PC-9 (cell line): ENCODE data around the gene PLEKHG4B. TPM values are rescaled to one million over a fixed set of nuclear protein-coding genes. Genes with fewer than 3 reads are reported as not detected.

Experiments
- BruUV-seq: library from RNA; stranded (reverse); fragments of 400-500 nt; replicated peaks from 2 replicates; lab custom pipeline; 2021; lab: Mats Ljungman, UMichigan
- CTCF ChIA-PET: fragments of 300-600 bp; sonication (Branson Sonifier 250); formaldehyde crosslinking; loops from one replicate; lab custom pipeline; 2022; ENCODE audit warnings: antibody characterized with exemption; lab: Charles Lee
- POLR2A ChIA-PET: fragments of 300-600 bp; sonication (Branson Sonifier 250); formaldehyde crosslinking; loops from one replicate; lab custom pipeline; 2022; ENCODE audit warnings: antibody characterized with exemption; ENCODE audit not compliant: unreplicated experiment; lab: Charles Lee
- DNase-seq, 2 experiments: peaks; one replicate each; pipeline versions ENCODE4 v3.0.0 to v3.0.0-alpha.2; 2015 to 2022; ENCODE audit warnings: mixed read lengths in 1 of 2
- H2AFZ ChIP-seq: fragments of 200-600 bp; sonication (generic); 2 replicates; pipeline ENCODE4 v1.8.1; 2017; ENCODE audit warnings: antibody characterized with exemption
- H3F3A ChIP-seq: fragments of 200-600 bp; sonication (generic); 2 replicates; pipeline ENCODE4 v1.8.1; 2017; ENCODE audit warnings: antibody characterized with exemption, mild to moderate bottlenecking, low read depth; ENCODE audit not compliant: insufficient read depth
- H3K27ac ChIP-seq: fragments of 200-600 bp; sonication (generic); 2 replicates; pipeline ENCODE4 v1.6.1; 2016; ENCODE audit warnings: mixed run types
- H3K27me3 ChIP-seq: fragments of 200-600 bp; sonication (generic); 2 replicates; pipeline ENCODE4 v1.6.1; 2016; ENCODE audit warnings: low read depth, mixed run types; ENCODE audit not compliant: insufficient read depth
- H3K36me3 ChIP-seq: fragments of 200-600 bp; sonication (generic); 2 replicates; pipeline ENCODE4 v1.6.1; 2016; ENCODE audit warnings: low read depth, mixed run types
- H3K4me1 ChIP-seq: fragments of 200-600 bp; sonication (generic); replicated peaks from 2 replicates; pipeline ENCODE4 v1.6.1; 2016; ENCODE audit warnings: mixed run types; ENCODE audit not compliant: insufficient read depth
- H3K4me2 ChIP-seq: fragments of 200-600 bp; sonication (generic); 2 replicates; pipeline ENCODE4 v1.6.1; 2017; ENCODE audit warnings: mixed run types
- H3K4me3 ChIP-seq: fragments of 200-600 bp; sonication (generic); 2 replicates; pipeline ENCODE4 v1.6.1; 2016; ENCODE audit warnings: mixed run types
- H3K79me2 ChIP-seq: fragments of 200-600 bp; sonication (generic); 2 replicates; pipeline ENCODE4 v1.6.1; 2017; ENCODE audit warnings: low read depth, mixed run types
- H3K9me2 ChIP-seq: fragments of 200-600 bp; sonication (generic); 2 replicates; pipeline ENCODE4 v1.8.1; 2017; ENCODE audit warnings: mild to moderate bottlenecking; ENCODE audit not compliant: insufficient read depth
- H3K9me3 ChIP-seq: fragments of 200-600 bp; sonication (generic); 2 replicates; pipeline ENCODE4 v1.8.1; 2016; ENCODE audit warnings: low read depth; ENCODE audit not compliant: insufficient read depth
- H4K20me1 ChIP-seq: fragments of 200-600 bp; sonication (generic); 2 replicates; pipeline ENCODE4 v1.8.1; 2017; ENCODE audit not compliant: insufficient read depth
- EZH2 ChIP-seq: fragments of 200-600 bp; sonication (generic); IDR thresholded peaks from 2 replicates; pipeline ENCODE4 v1.8.0; 2017; ENCODE audit warnings: antibody characterized with exemption, low read depth
- intact Hi-C: fragments of 100-400 bp; cut with micrococcal nuclease; formaldehyde crosslinking; loops from one replicate; pipeline ENCODE4 v1.10.0; 2022; ENCODE audit not compliant: unreplicated experiment
- total RNA-seq: library from RNA; stranded (reverse); gene quantifications from 2 replicates; pipeline ENCODE4 v1.2.3, GENCODE V29; 2021
- TF ChIP-seq, protein P1 (sequence below): fragments of 200-600 bp; sonication (generic); conservative IDR thresholded peaks from 2 replicates; pipeline ENCODE4 v1.6.1; 2017; ENCODE audit warnings: mixed run types, antibody characterized with exemption, mild to moderate bottlenecking, moderate library complexity

The PLEKHG4B gene
- total RNA-seq, 1 experiment from 2014 or later, result not detected

DNA sequence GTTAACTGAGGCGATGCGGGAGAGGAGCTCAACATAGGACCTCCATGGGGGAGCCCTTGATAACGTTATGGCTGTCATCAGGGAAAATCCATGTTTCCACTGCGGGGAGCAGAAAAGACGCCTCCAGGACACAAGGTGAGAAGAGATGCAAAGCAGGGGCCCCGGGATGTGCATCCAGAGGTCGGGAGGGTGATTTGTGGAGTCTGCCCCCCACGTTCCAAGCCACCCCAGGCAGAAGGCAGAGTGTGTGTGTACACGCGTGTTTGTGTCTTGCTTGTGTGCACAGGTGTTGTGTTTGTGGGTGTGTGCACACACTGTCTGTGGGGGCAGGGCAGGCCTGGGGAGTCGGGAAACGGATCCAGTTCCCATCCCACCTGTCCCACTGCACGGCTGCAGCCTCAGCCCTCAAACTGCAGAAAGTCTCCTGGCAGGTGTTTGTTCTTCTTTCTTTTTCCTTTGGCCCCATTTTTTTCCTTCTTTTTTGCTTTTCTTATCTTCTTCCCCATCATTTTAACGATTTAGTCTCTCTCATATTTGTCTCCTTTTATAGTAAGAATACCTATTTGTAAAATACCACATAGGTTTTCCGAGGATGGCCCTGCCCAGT, 17.4 kb upstream of the PLEKHG4B start:
- Histone ChIP-seq H4K20me1 (no peaks in the 10 kb centered on the region; the same call in 1 of the 2 replicates), H2AFZ (no peak overlapping the region), H3K4me2 (no peak overlapping the region), H3F3A (no peaks in the 10 kb centered on the region), H3K27me3 (peaks cover 100% of the 10 kb centered on the region), H3K4me1 (no peaks in the 10 kb centered on the region), H3K36me3 (no peaks in the 10 kb centered on the region), H3K4me3 (no peak overlapping the region), H3K27ac (no peak overlapping the region), H3K79me2 (no peaks in the 10 kb centered on the region), H3K9me3 (no peaks in the 10 kb centered on the region), H3K9me2 (no peaks in the 10 kb centered on the region)
- intact Hi-C loops, result no loop called here
- DNase-seq, result no peak
- BruUV-seq, result no TSS peak
- CTCF ChIA-PET, result no interaction called here
- TF ChIP-seq EZH2, result no peak
- TF ChIP-seq, protein P1, sequence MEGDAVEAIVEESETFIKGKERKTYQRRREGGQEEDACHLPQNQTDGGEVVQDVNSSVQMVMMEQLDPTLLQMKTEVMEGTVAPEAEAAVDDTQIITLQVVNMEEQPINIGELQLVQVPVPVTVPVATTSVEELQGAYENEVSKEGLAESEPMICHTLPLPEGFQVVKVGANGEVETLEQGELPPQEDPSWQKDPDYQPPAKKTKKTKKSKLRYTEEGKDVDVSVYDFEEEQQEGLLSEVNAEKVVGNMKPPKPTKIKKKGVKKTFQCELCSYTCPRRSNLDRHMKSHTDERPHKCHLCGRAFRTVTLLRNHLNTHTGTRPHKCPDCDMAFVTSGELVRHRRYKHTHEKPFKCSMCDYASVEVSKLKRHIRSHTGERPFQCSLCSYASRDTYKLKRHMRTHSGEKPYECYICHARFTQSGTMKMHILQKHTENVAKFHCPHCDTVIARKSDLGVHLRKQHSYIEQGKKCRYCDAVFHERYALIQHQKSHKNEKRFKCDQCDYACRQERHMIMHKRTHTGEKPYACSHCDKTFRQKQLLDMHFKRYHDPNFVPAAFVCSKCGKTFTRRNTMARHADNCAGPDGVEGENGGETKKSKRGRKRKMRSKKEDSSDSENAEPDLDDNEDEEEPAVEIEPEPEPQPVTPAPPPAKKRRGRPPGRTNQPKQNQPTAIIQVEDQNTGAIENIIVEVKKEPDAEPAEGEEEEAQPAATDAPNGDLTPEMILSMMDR, result no peak
- POLR2A ChIA-PET, result no interaction called here

DNA sequence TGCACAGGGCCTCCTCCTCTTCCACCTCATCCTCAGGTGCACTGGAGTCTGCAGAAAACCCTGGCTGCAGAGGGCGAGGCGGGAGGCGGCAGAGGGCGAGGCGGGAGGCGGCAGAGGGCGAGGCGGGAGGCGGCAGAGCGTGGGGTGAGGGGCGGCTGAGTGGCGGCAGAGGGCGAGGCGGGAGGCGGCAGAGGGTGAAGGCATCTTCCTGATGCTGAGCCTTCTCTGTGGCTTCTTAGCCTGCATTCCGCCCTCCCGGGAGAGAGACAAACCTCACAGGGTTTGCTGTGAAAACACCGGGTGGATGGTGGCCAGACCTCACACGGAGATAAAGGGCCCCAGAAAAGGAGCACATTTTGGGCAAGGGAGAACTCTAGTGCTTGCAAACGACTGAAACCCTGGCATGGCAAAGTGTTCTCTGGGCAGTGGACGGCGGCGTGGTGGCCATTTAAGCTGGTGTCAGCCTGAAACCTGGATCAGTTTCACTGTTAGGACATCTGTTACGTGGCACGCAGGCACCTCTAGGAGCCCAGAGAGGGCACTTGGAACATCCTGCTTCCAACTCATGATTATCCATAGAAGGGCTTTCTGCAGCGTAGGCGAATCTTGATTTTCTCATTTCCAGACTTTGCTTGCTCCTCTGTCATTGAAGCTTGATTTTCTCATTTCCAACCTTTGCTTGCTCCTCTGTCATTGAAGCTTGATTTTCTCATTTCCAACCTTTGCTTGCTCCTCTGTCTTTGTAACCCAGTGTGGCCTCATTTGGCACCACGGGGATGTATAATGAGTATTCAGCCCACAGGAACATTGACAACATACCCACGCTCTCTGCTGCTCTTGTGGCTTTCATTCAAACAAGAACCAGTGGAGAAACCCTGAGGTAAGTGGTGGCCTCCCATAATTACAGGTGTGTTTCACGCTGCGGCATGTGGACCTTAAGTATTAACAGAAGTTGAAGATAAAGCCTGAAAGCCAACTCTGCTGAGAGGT, 16.3 kb upstream of the PLEKHG4B start:
- POLR2A ChIA-PET, result no interaction called here
- CTCF ChIA-PET, result no interaction called here

More for the DNA sequence above, 16.3 kb upstream of the PLEKHG4B start:
- no peaks in the 10 kb centered on the region for H3K9me2 ChIP-seq
- no peak overlapping the region for H3K4me3 ChIP-seq
- TF ChIP-seq EZH2, result peak; percentile 69; the same call in 1 of the 2 replicates
- TF ChIP-seq, protein P1, result no peak
- H3K4me2 ChIP-seq, result no peak overlapping the region
- no peaks in the 10 kb centered on the region for H3K79me2 ChIP-seq
- no peaks in the 10 kb centered on the region for H3K4me1 ChIP-seq
- H3K27ac ChIP-seq, result no peak overlapping the region
- H4K20me1 ChIP-seq, result no peaks in the 10 kb centered on the region; the same call in 1 of the 2 replicates
- H3F3A ChIP-seq, result no peaks in the 10 kb centered on the region
- no peak for DNase-seq
- no TSS peak for BruUV-seq
- H3K36me3 ChIP-seq, result no peaks in the 10 kb centered on the region
- H3K9me3 ChIP-seq, result no peaks in the 10 kb centered on the region
- H2AFZ ChIP-seq, result no peak overlapping the region
- intact Hi-C loops, result no loop called here
- H3K27me3 ChIP-seq, result peaks cover 100% of the 10 kb centered on the region
